GM12872 (cell line): ENCODE data around the gene F2R.
A peak's percentile ranks its signal among the peaks of the same experiment; 100 is the strongest.

Experiments used
- TF ChIP-seq, protein P1 (sequence below): IDR thresholded peaks from 3 replicates; pipeline ENCODE4 v1.5.1; 2011; ENCODE audit warnings: low read depth, mild to moderate bottlenecking, low read length, moderate library complexity; ENCODE audit not compliant: insufficient read depth

The F2R gene

DNA sequence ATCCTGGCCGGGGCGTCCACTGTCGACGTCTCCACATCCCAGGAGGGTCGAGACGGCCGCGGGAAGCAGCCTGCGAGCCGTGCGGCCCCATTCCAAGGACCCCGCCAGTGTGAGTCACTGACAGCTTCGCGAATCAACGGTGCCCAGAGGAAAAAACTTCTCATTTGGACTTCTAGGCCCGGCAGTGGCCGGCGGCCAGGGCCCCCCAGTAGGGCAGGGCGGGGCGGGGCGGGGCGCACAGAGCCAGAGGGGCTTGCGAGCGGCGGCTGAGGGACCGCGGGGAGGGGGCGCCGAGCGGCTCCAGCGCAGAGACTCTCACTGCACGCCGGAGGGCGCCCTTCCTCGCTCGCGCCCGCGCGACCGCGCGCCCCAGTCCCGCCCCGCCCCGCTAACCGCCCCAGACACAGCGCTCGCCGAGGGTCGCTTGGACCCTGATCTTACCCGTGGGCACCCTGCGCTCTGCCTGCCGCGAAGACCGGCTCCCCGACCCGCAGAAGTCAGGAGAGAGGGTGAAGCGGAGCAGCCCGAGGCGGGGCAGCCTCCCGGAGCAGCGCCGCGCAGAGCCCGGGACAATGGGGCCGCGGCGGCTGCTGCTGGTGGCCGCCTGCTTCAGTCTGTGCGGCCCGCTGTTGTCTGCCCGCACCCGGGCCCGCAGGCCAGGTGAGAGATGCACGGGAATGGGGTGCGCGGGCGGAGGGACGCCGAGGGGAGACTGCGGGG, at the start of gene F2R:
Gene F2R, plus strand, starts transcription at position 391 of the 720 bp plus-strand sequence. Its CDS starts 182 bp downstream, at position 573.
- TF ChIP-seq, protein P1, sequence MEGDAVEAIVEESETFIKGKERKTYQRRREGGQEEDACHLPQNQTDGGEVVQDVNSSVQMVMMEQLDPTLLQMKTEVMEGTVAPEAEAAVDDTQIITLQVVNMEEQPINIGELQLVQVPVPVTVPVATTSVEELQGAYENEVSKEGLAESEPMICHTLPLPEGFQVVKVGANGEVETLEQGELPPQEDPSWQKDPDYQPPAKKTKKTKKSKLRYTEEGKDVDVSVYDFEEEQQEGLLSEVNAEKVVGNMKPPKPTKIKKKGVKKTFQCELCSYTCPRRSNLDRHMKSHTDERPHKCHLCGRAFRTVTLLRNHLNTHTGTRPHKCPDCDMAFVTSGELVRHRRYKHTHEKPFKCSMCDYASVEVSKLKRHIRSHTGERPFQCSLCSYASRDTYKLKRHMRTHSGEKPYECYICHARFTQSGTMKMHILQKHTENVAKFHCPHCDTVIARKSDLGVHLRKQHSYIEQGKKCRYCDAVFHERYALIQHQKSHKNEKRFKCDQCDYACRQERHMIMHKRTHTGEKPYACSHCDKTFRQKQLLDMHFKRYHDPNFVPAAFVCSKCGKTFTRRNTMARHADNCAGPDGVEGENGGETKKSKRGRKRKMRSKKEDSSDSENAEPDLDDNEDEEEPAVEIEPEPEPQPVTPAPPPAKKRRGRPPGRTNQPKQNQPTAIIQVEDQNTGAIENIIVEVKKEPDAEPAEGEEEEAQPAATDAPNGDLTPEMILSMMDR = peak; percentile 54; the same call in 2 of the 3 replicates

DNA sequence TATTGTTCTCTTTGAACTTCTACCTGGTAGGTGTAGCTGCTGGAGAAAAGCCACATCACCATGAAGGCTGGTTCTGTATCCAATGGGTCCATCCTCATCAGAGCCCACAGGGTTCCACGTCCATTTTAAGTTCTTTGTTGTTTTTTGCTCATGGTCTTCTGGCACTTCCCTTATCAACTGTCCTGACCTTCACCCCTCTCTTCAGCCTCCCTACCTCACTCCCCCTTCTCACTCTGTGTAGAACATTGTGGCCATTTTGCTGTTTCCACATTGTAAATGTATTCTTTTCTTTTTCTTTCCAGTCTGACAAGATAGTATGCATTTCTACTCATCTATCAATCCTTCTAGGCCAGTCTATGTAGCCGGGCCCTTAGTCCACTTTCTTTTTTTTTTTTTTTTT, 48.4 kb upstream of the F2R start:
- TF ChIP-seq, protein P1 = no peak

GRCh38 chr5:76669245-76669644, 46.7 kb upstream of the F2R start:
- TF ChIP-seq, protein P1 = no peak

GRCh38 chr5:76670508-76670907, 45.4 kb upstream of the F2R start:
- TF ChIP-seq, protein P1 = no peak

- TF ChIP-seq, protein P1 = no peak
These were observed 43.7 kb upstream of the F2R start for GRCh38 chr5:76672242-76672641.

- TF ChIP-seq, protein P1 = no peak
These were observed 42.8 kb upstream of the F2R start for GRCh38 chr5:76673125-76673524.

DNA sequence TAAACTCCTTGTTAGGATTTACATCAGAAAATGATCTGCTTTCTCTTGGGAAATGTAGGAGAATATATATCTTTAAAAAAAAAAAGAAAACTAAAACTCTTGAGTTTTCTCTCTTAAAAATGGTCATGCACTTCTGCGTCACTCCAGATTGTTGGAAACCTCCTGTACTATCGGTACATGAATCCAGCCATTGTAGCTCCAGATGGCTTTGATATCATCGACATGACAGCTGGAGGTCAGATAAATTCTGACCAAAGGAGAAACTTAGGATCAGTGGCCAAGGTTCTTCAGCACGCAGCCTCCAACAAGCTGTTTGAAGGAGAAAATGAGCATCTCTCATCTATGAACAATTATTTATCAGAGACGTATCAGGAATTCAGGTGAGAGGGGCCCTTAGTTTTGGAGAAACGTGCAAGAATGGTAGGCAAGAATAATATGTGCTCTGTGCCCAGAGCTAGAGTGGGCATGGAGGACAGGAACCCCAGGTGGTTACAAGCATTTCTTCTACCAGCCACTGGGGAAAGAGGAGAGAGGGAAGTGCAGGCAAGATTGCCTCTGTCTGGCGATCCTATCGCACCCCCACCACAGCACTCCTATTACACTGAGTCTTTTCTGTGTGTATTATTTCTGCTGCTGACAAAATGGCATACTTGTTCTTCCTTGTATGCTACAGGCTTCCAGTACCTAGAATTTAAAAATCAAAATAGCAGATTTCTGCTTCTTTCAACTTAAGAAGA, 41.4 kb upstream of the F2R start:
- TF ChIP-seq, protein P1 = no peak
